IgD-negative memory B cell (primary cell): Measurements from ENCODE around the gene CDADC1. TPM values are rescaled to one million over a fixed set of nuclear protein-coding genes. Genes with fewer than 3 reads are reported as not detected.

Source experiments
- H3K27ac Mint-ChIP-seq, 3 donors: one replicate each; pipeline ENCODE4 v1.8.0; 2020 to 2022; ENCODE audit warnings: mild to moderate bottlenecking in 3 of 3, mixed read lengths in 3 of 3, moderate library complexity in 1 of 3
- H3K27me3 Mint-ChIP-seq: one replicate; pipeline ENCODE4 v1.8.0; 2021; ENCODE audit warnings: mixed read lengths
- H3K36me3 Mint-ChIP-seq: one replicate; pipeline ENCODE4 v1.8.0; 2020; ENCODE audit warnings: mild to moderate bottlenecking, mixed read lengths
- H3K4me1 Mint-ChIP-seq, 3 donors: one replicate each; pipeline ENCODE4 v1.8.0; 2020 to 2022; ENCODE audit warnings: mixed read lengths in 3 of 3, mild to moderate bottlenecking in 1 of 3
- H3K4me3 Mint-ChIP-seq, 4 donors: one replicate each; pipeline ENCODE4 v1.8.0; 2020 to 2022; ENCODE audit warnings: mild to moderate bottlenecking in 4 of 4, mixed read lengths in 4 of 4, moderate library complexity in 3 of 4
- H3K9me3 Mint-ChIP-seq, 3 donors: one replicate each; pipeline ENCODE4 v1.8.0; 2020 to 2021; ENCODE audit warnings: mixed read lengths in 3 of 3, mild to moderate bottlenecking in 1 of 3
- polyA plus RNA-seq: library from polyadenylated mRNA; unstranded; fragments of 300-500 nt; fragmentation: Illumina TruSeq; gene quantifications from one replicate; pipeline ENCODE4 v1.2.3, GENCODE V29; 2021

Gene CDADC1
- 6.7 TPM for polyA plus RNA-seq

DNA sequence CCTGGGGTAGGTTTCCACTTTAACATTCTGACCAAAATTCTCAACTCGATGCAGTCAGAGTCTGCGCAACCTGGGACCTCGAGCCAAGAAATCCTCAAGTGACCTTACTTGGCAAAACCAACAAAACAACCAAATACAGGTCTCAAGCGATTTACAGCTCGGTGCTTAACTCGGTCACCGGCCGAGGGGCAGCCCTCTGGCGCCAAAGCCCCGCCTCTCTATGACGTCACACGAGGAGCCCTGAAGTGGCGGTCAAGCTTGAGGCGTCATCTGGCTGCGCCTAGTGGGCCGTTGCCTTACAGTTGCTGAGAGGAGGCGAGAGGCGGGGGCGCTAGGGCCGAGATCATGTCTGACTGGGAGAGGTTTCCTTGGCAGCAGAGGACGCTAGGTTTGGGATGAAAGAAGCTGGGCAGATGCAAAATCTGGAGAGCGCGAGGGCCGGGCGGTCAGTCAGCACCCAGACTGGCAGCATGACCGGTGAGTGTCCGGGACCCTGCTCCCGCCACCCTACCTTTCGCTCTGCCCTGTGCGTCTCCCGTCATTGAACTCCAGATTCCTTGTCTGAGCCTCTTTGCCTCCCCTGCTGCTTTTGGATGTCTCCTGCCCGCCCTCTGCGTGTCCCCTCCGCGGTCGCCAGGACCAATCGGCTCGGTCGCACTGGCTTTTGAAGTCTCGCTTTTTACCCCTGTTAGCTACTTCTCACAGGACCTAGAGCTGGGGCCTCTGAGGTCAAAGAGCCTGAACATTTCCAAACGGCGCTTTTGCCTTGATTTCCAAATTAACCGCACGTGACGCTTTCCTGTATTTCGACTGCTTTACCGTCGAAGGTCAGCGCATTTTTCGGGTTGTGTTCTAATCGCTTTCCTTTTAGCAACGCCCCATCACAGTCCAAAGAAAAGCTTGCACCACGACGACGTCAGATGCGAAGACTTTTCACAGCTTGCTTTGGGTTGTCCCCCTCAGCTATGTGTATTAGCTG, at the start of gene CDADC1:
Gene CDADC1 (plus strand): TSS at position 283 of the 979 bp plus-strand sequence. CDS start 113 bp downstream, at position 396.
- H3K27me3 Mint-ChIP-seq: no peaks in the 10 kb centered on the region
- H3K36me3 Mint-ChIP-seq: peaks cover 8% of the 10 kb centered on the region
- peak within 1 kb of the TSS; percentile 97 to 99 (median 98) for H3K4me3 Mint-ChIP-seq
- H3K4me1 Mint-ChIP-seq: peaks cover 20 to 24% (median 20%) of the 10 kb centered on the region in 3 donors
- H3K9me3 Mint-ChIP-seq: no peaks in the 10 kb centered on the region
- peak within 1 kb of the TSS; percentile 74 to 97 (median 96) for H3K27ac Mint-ChIP-seq

GRCh38 chr13:49206641-49207040, 41.1 kb upstream of the CDADC1 start:
- H3K4me3 Mint-ChIP-seq: no peak overlapping the region
- H3K36me3 Mint-ChIP-seq: peaks cover 7% of the 10 kb centered on the region
- H3K27ac Mint-ChIP-seq: no peak overlapping the region
- no peaks in the 10 kb centered on the region for H3K9me3 Mint-ChIP-seq
- no peaks in the 10 kb centered on the region for H3K27me3 Mint-ChIP-seq
- H3K4me1 Mint-ChIP-seq: no peaks in the 10 kb centered on the region

DNA sequence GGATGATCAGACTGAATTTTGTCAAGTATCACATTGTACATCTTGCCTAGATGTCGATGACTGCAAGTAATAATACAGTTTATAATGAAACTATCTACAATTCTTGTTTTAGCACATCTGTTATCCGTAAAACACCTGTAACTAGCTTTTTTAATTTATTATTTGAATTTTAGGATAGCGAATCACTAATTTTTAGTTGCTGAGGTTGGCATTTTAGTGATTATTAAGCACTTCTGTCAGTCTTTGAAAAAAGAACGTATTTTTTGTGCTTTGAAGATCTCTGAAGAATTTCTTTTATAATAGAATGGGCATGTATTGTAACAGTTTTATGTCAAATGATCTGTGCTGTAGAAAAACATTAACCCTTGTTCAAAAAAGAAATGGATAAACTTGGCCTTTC, 39.1 kb upstream of the CDADC1 start:
- Mint-ChIP-seq H3K27ac (no peak overlapping the region), H3K36me3 (peaks cover 11% of the 10 kb centered on the region)

GRCh38 chr13:49210114-49210513, 37.6 kb upstream of the CDADC1 start:
- H3K9me3 Mint-ChIP-seq: no peaks in the 10 kb centered on the region
- H3K36me3 Mint-ChIP-seq: peaks cover 11% of the 10 kb centered on the region
- peaks cover 15 to 20% (median 18%) of the 10 kb centered on the region in 3 donors for H3K4me1 Mint-ChIP-seq
- H3K4me3 Mint-ChIP-seq: no peak overlapping the region
- H3K27me3 Mint-ChIP-seq: no peaks in the 10 kb centered on the region
- peak overlapping the region in 1 of 3 donors; percentile 22 for H3K27ac Mint-ChIP-seq

More for the DNA sequence above, 39.1 kb upstream of the CDADC1 start:
- H3K4me1 Mint-ChIP-seq: peaks cover 3 to 8% (median 4%) of the 10 kb centered on the region in 3 donors
- no peak overlapping the region for H3K4me3 Mint-ChIP-seq
- H3K27me3 Mint-ChIP-seq: no peaks in the 10 kb centered on the region
- H3K9me3 Mint-ChIP-seq: no peaks in the 10 kb centered on the region

GRCh38 chr13:49210669-49211068, 37.1 kb upstream of the CDADC1 start:
- H3K36me3 Mint-ChIP-seq: peaks cover 9% of the 10 kb centered on the region
- H3K27me3 Mint-ChIP-seq: no peaks in the 10 kb centered on the region
- H3K9me3 Mint-ChIP-seq: no peaks in the 10 kb centered on the region
- H3K4me1 Mint-ChIP-seq: peaks cover 16 to 21% (median 19%) of the 10 kb centered on the region in 3 donors
- H3K27ac Mint-ChIP-seq: no peak overlapping the region
- H3K4me3 Mint-ChIP-seq: no peak overlapping the region

DNA sequence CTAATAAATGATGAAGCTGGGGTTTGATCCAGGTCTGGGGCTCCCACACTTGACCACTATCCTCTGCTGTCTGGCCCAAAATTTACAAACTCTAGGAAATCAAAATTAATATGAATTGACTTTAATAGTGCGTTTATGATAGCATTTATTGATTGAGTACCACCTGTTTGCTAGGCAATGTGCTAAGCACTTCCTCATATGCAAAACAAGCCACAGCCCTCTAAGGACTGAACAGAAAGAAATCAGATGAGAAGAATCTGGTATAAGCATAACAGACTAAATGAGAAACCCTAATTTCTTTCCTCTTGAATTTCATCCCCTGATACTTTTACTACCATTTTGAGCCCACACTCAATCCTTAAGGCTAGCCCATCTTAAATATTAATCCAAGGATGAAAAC, 34.2 kb upstream of the CDADC1 start:
- H3K27ac Mint-ChIP-seq: peak overlapping the region in 2 of 3 donors; percentile 13 to 76
- H3K4me1 Mint-ChIP-seq: peaks cover 16 to 28% (median 24%) of the 10 kb centered on the region in 3 donors
- H3K9me3 Mint-ChIP-seq: peaks cover 0 to 3% (median 2%) of the 10 kb centered on the region in 3 donors
- peak overlapping the region in 3 of 4 donors; percentile 13 to 66 (median 58) for H3K4me3 Mint-ChIP-seq
- peaks cover 14% of the 10 kb centered on the region for H3K27me3 Mint-ChIP-seq
- peaks cover 4% of the 10 kb centered on the region for H3K36me3 Mint-ChIP-seq

- peaks cover 4% of the 10 kb centered on the region for H3K36me3 Mint-ChIP-seq
- peaks cover 16 to 28% (median 26%) of the 10 kb centered on the region in 3 donors for H3K4me1 Mint-ChIP-seq
- H3K27me3 Mint-ChIP-seq: peaks cover 21% of the 10 kb centered on the region
- peak overlapping the region in 2 of 3 donors; percentile 13 to 85 for H3K27ac Mint-ChIP-seq
- peak overlapping the region in 3 of 4 donors; percentile 13 to 78 (median 72) for H3K4me3 Mint-ChIP-seq
- H3K9me3 Mint-ChIP-seq: peaks cover 0 to 3% (median 2%) of the 10 kb centered on the region in 3 donors
Observed at GRCh38 chr13:49213997-49214916, 33.5 kb upstream of the CDADC1 start.

GRCh38 chr13:49214917-49215376, 32.8 kb upstream of the CDADC1 start:
- Mint-ChIP-seq H3K36me3 (peaks cover 4% of the 10 kb centered on the region), H3K9me3 (peaks cover 0 to 3% (median 2%) of the 10 kb centered on the region in 3 donors), H3K27me3 (peaks cover 26% of the 10 kb centered on the region), H3K4me1 (peaks cover 16 to 28% (median 27%) of the 10 kb centered on the region in 3 donors), H3K27ac (peak overlapping the region in 1 of 3 donors; percentile 85), H3K4me3 (peak overlapping the region in 2 of 4 donors; percentile 72 to 78)

DNA sequence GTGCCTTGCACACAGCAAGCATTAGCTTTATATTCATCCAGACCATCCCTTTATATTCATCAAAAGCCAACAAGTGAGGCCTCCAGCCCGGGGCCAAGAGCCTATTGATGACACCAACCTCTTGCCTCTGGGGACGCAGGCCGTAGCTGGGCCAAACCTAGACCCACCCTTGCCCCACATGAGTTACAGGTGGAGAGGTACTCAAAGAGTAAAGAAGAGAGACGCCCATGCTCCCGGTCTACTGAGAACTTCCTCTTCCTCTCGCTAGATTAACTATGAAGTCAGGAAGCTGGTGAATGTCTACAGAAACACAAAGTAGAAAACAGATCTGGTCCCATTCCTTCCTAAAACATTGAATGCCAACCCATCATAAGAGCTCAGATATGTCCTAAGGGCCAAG, 31.4 kb upstream of the CDADC1 start:
- Mint-ChIP-seq H3K9me3 (peaks cover 0 to 3% (median 2%) of the 10 kb centered on the region in 3 donors), H3K27ac (peak overlapping the region in 1 of 3 donors; percentile 40), H3K4me1 (peaks cover 16 to 28% (median 27%) of the 10 kb centered on the region in 3 donors), H3K27me3 (peaks cover 30% of the 10 kb centered on the region), H3K36me3 (peaks cover 4% of the 10 kb centered on the region), H3K4me3 (peak overlapping the region in 3 of 4 donors; percentile 7 to 47 (median 14))

- H3K27ac Mint-ChIP-seq: no peak overlapping the region
- H3K9me3 Mint-ChIP-seq: peaks cover 0 to 3% (median 2%) of the 10 kb centered on the region in 3 donors
- peaks cover 16 to 28% (median 25%) of the 10 kb centered on the region in 3 donors for H3K4me1 Mint-ChIP-seq
- H3K4me3 Mint-ChIP-seq: peak overlapping the region in 1 of 4 donors; percentile 25
- H3K27me3 Mint-ChIP-seq: peaks cover 46% of the 10 kb centered on the region
- H3K36me3 Mint-ChIP-seq: no peaks in the 10 kb centered on the region
Observed at GRCh38 chr13:49217962-49218492, 29.7 kb upstream of the CDADC1 start.

GRCh38 chr13:49218493-49219051, 29.2 kb upstream of the CDADC1 start:
- peak overlapping the region in 1 of 3 donors; percentile 74 for H3K27ac Mint-ChIP-seq
- no peaks in the 10 kb centered on the region for H3K36me3 Mint-ChIP-seq
- H3K4me3 Mint-ChIP-seq: peak overlapping the region in 2 of 4 donors; percentile 3 to 15
- peaks cover 46% of the 10 kb centered on the region for H3K27me3 Mint-ChIP-seq
- H3K4me1 Mint-ChIP-seq: peaks cover 13 to 24% (median 20%) of the 10 kb centered on the region in 3 donors
- H3K9me3 Mint-ChIP-seq: peaks cover 0 to 3% (median 2%) of the 10 kb centered on the region in 3 donors

DNA sequence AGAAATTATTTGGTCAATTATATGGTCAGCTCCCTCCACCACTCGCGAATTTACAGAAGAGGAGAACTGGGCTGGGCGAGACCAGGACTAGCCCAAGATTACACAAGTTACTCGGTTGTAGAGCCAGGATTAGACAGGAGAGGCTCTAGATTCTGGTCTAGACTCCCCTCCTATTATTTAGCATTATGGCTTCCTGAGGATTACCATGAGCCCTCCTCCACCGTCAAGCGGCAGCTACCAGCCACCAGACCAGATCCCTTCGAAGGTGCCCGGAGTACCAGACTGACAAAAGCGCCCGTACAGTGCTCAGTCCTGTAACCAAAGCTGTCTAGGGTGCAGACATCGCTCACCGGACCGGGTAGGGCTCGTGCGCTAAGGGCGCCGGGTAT, 28.1 kb upstream of the CDADC1 start:
- H3K27ac Mint-ChIP-seq: peak overlapping the region in 1 of 3 donors; percentile 23
- peaks cover 0 to 3% (median 2%) of the 10 kb centered on the region in 3 donors for H3K9me3 Mint-ChIP-seq
- H3K4me3 Mint-ChIP-seq: peak overlapping the region in 3 of 4 donors; percentile 63 to 85 (median 82)
- H3K27me3 Mint-ChIP-seq: peaks cover 46% of the 10 kb centered on the region
- no peaks in the 10 kb centered on the region for H3K36me3 Mint-ChIP-seq
- H3K4me1 Mint-ChIP-seq: peaks cover 6 to 15% (median 13%) of the 10 kb centered on the region in 3 donors

- Mint-ChIP-seq H3K9me3 (peaks cover 0 to 3% (median 2%) of the 10 kb centered on the region in 3 donors), H3K36me3 (peaks cover 3% of the 10 kb centered on the region), H3K27ac (peak within 1 kb of the TSS in 1 of 3 donors; percentile 23), H3K4me3 (peak within 1 kb of the TSS in 3 of 4 donors; percentile 68 to 85 (median 82)), H3K4me1 (peaks cover 0 to 9% (median 7%) of the 10 kb centered on the region in 3 donors), H3K27me3 (peaks cover 48% of the 10 kb centered on the region)
Observed at GRCh38 chr13:49220036-49220855, 27.5 kb upstream of the CDADC1 start, which contains the start of gene MLNR. TSS of gene MLNR (plus strand) at chr13:49220338. CDS start at chr13:49220338, 0 bp downstream.
